GM12892 (cell line): ENCODE data around the gene AK3.

Source experiments
- POLR2A ChIP-seq: IDR thresholded peaks from 2 replicates; pipeline ENCODE4 v1.6.1; 2011; ENCODE audit warnings: low read depth, low read length, control low read depth
- POLR2AphosphoS5 ChIP-seq: IDR thresholded peaks from 2 replicates; pipeline ENCODE4 v1.6.1; 2011; ENCODE audit warnings: low read depth, low read length, control low read depth
- TAF1 ChIP-seq: IDR thresholded peaks from 2 replicates; pipeline ENCODE4 v1.6.1; 2011; ENCODE audit warnings: low read depth, mild to moderate bottlenecking, control low read depth, low read length, borderline replicate concordance

- TF ChIP-seq POLR2A = no peak
- no peak for TF ChIP-seq POLR2AphosphoS5
- no peak for TF ChIP-seq TAF1
Observed at GRCh38 chr9:4714266-4715016, 26.6 kb downstream of the AK3 start.
